ENCODE results near the gene COCH. TPM values are rescaled to one million over a fixed set of nuclear protein-coding genes. Genes with fewer than 3 reads are reported as not detected.
"Not testable (repeated sequence)": the region's sequence is repeated elsewhere in the genome, so short reads cannot be mapped to it uniquely, and the experiment has no call there.

The COCH gene
- total RNA-seq, 1 donor from 2014 or later = 39.1 TPM

DNA sequence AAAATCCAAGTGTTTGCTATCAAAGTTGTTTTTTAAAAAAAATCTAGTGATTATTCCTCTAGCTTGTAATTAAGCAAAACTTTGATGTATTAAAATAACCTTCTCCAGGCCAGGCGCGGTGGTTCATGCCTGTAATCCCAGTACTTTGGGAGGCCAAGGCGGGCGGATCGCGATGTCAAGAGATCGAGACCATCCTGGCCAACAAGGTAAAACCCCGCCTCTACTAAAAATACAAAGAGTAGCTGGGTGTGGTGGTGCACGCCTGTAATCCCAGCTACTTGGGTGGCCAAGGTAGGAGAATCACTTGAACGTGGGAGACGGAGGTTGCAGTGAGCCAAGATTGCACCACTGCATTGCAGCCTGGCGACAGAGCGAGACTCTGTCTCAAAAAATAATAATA is 59.6 kb downstream of the COCH start:
- DNase-seq = not testable (repeated sequence)

DNA sequence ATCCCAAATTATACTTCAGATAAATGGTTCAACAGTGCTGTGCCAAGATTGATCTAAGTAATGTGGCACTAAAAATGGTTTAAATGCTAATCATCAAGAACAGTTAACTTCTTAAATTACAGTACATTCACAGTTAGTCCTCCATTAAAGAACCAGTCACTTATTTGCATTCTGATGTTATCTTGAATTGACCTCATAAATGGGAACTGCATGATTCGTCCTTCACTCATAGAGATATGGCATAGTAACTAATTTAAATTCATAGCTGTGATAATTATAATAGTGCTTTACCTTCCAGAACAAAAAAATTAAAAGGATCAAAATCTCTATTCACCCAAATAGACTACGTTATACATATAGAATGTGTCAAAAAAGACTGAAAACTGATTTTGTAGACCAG is 61.1 kb downstream of the COCH start:
- no peak for DNase-seq

DNA sequence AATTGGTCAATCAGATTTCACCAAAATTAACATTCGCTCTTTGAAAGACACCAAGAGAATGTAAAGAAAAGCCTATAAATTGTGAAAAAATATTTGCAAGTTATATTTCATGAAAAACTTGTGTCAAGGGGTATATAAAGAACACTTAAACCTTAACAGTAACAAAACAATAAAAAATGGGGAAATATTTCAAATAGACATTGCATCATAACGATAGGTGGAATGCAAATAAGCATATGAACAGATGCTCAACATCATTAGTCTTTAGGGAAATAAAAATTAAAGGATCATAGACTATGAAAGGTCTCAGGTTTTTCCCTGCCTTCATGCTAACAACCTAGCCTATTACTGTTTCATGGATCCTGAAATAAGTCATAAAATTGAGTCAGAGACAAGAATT is 64.3 kb downstream of the COCH start:
- no peak for DNase-seq

Other genes with a start within 250 kb of the COCH start
- gene AP4S1, start 151.1 kb downstream of the COCH start, total RNA-seq = 28.1 TPM
- 138 TPM for gene STRN3, start 151.8 kb downstream of the COCH start, total RNA-seq

Measured in occipital lobe (tissue), 2 donors.